ENCODE measurements around the gene TRPM3. TPM values are rescaled to one million over a fixed set of nuclear protein-coding genes. Genes with fewer than 3 reads are reported as not detected.

TRPM3 gene
- total RNA-seq, 2 donors from 2014 or later = 0.90 to 5.3 TPM

Small RNA genes within 50 kb of the gene (microRNA-seq; reads per million reads assigned to microRNA genes)
- gene MIR204 (ENCODE audit: borderline microRNAs expressed in 2 of 2) = 74.4 to 110 reads per million in 2 donors
